ENCODE measurements around the gene SLC37A1. TPM values are rescaled to one million over a fixed set of nuclear protein-coding genes. Genes with fewer than 3 reads are reported as not detected.

The SLC37A1 gene
- total RNA-seq, 1 experiment from 2014 or later, result 23.5 TPM

- no peaks in the 10 kb centered on the region for H3K79me2 ChIP-seq (ENCODE audit: low read depth)
- no peaks in the 10 kb centered on the region for H3K4me1 ChIP-seq (replicated peaks; ENCODE audit: insufficient read depth)
- H2AFZ ChIP-seq, result no peak overlapping the region
- H3K36me3 ChIP-seq (ENCODE audit: low read depth), result no peaks in the 10 kb centered on the region
- BruUV-seq (replicated peaks), result no TSS peak
- H3K9me2 ChIP-seq (ENCODE audit: insufficient read depth), result no peaks in the 10 kb centered on the region
- H3K27ac ChIP-seq, result no peak overlapping the region
- TF ChIP-seq EZH2 (IDR thresholded peaks at IDR 0.05; ENCODE audit: low read depth) (no peak), CTCF (conservative IDR thresholded peaks at IDR 0.05) (no peak)
- H3F3A ChIP-seq (ENCODE audit: insufficient read depth, low read depth), result no peaks in the 10 kb centered on the region
- DNase-seq, result no peak
- POLR2A ChIA-PET (ENCODE audit: unreplicated experiment), result no interaction called here
- no peaks in the 10 kb centered on the region for H4K20me1 ChIP-seq (ENCODE audit: insufficient read depth)
- H3K9me3 ChIP-seq (ENCODE audit: insufficient read depth, low read depth), result no peaks in the 10 kb centered on the region
- CTCF ChIA-PET, result no interaction called here
- H3K4me2 ChIP-seq, result no peak overlapping the region
- no peaks in the 10 kb centered on the region for H3K27me3 ChIP-seq (ENCODE audit: insufficient read depth, low read depth)
- H3K4me3 ChIP-seq, result no peak overlapping the region
- intact Hi-C loops (cut with micrococcal nuclease; ENCODE audit: unreplicated experiment), result no loop called here
These were observed 42.2 kb downstream of the SLC37A1 start for GRCh38 chr21:42555756-42556438.

GRCh38 chr21:42556476-42556875 lies 42.8 kb downstream of the SLC37A1 start:
- Histone ChIP-seq H3K4me3 (no peak overlapping the region), H3K27ac (no peak overlapping the region), H3K4me2 (no peak overlapping the region), H2AFZ (no peak overlapping the region), H3K27me3 (ENCODE audit: insufficient read depth, low read depth) (no peaks in the 10 kb centered on the region), H3K4me1 (replicated peaks; ENCODE audit: insufficient read depth) (no peaks in the 10 kb centered on the region), H3K79me2 (ENCODE audit: low read depth) (no peaks in the 10 kb centered on the region), H4K20me1 (ENCODE audit: insufficient read depth) (no peaks in the 10 kb centered on the region), H3K9me2 (ENCODE audit: insufficient read depth) (no peaks in the 10 kb centered on the region), H3F3A (ENCODE audit: insufficient read depth, low read depth) (no peaks in the 10 kb centered on the region), H3K36me3 (ENCODE audit: low read depth) (no peaks in the 10 kb centered on the region), H3K9me3 (ENCODE audit: insufficient read depth, low read depth) (no peaks in the 10 kb centered on the region)
- ChIA-PET CTCF (no interaction called here), POLR2A (ENCODE audit: unreplicated experiment) (no interaction called here)
- DNase-seq, result no peak
- TF ChIP-seq CTCF (conservative IDR thresholded peaks at IDR 0.05) (no peak), EZH2 (IDR thresholded peaks at IDR 0.05; ENCODE audit: low read depth) (no peak)
- no TSS peak for BruUV-seq (replicated peaks)
- intact Hi-C loops (cut with micrococcal nuclease; ENCODE audit: unreplicated experiment), result no loop called here

- Histone ChIP-seq H2AFZ (no peak overlapping the region), H3K9me2 (ENCODE audit: insufficient read depth) (no peaks in the 10 kb centered on the region), H3K4me1 (replicated peaks; ENCODE audit: insufficient read depth) (no peaks in the 10 kb centered on the region), H3K27me3 (ENCODE audit: insufficient read depth, low read depth) (no peaks in the 10 kb centered on the region), H3K4me3 (no peak overlapping the region), H3K79me2 (ENCODE audit: low read depth) (no peaks in the 10 kb centered on the region), H3K27ac (no peak overlapping the region), H3K4me2 (no peak overlapping the region), H3K9me3 (ENCODE audit: insufficient read depth, low read depth) (no peaks in the 10 kb centered on the region), H4K20me1 (ENCODE audit: insufficient read depth) (no peaks in the 10 kb centered on the region), H3F3A (ENCODE audit: insufficient read depth, low read depth) (no peaks in the 10 kb centered on the region), H3K36me3 (ENCODE audit: low read depth) (no peaks in the 10 kb centered on the region)
- no TSS peak for BruUV-seq (replicated peaks)
- ChIA-PET CTCF (no interaction called here), POLR2A (ENCODE audit: unreplicated experiment) (no interaction called here)
- intact Hi-C loops (cut with micrococcal nuclease; ENCODE audit: unreplicated experiment), result no loop called here
- no peak for DNase-seq
- TF ChIP-seq CTCF (conservative IDR thresholded peaks at IDR 0.05), result no peak
- TF ChIP-seq EZH2 (IDR thresholded peaks at IDR 0.05; ENCODE audit: low read depth), result no peak
These were observed 43.3 kb downstream of the SLC37A1 start for GRCh38 chr21:42556960-42557359.
